GM20431 (cell line): Measurements from ENCODE around the gene DENND1A.

ENCODE experiments used
- in situ Hi-C: fragments of 300-500 bp; cut with MseI, MboI; formaldehyde crosslinking; loops from one replicate; pipeline ENCODE4 v1.15.0; 2020; ENCODE audit warnings: low sequenced_read_pairs; ENCODE audit not compliant: unreplicated experiment

DENND1A gene

GRCh38 chr9:123376218-123377071 is 553.5 kb downstream of the DENND1A start:
- in situ Hi-C loops = no loop called here

GRCh38 chr9:123375469-123376132 is 554.3 kb downstream of the DENND1A start:
- in situ Hi-C loops = no loop called here

- in situ Hi-C loops = no loop called here
These were observed 556.0 kb downstream of the DENND1A start for GRCh38 chr9:123373946-123374345.

GRCh38 chr9:123373447-123373923 is 556.4 kb downstream of the DENND1A start:
- in situ Hi-C loops = no loop called here

- in situ Hi-C loops = no loop called here
These were observed 557.0 kb downstream of the DENND1A start for GRCh38 chr9:123372766-123373446.

GRCh38 chr9:123371805-123372590 is 557.9 kb downstream of the DENND1A start:
- in situ Hi-C loops = no loop called here

GRCh38 chr9:123371228-123371584 is 558.7 kb downstream of the DENND1A start:
- in situ Hi-C loops = no loop called here

- in situ Hi-C loops = no loop called here
These were observed 559.2 kb downstream of the DENND1A start for GRCh38 chr9:123370526-123371227.

GRCh38 chr9:123370108-123370507 is 559.8 kb downstream of the DENND1A start:
- in situ Hi-C loops = no loop called here

GRCh38 chr9:123369296-123369695 is 560.6 kb downstream of the DENND1A start:
- in situ Hi-C loops = no loop called here

GRCh38 chr9:123368536-123369153 is 561.3 kb downstream of the DENND1A start:
- in situ Hi-C loops = no loop called here

- in situ Hi-C loops = no loop called here
These were observed 561.9 kb downstream of the DENND1A start for GRCh38 chr9:123368023-123368422.

- in situ Hi-C loops = no loop called here
These were observed 563.9 kb downstream of the DENND1A start for GRCh38 chr9:123365881-123366528.

GRCh38 chr9:123365287-123365880 is 564.5 kb downstream of the DENND1A start:
- in situ Hi-C loops = no loop called here

- in situ Hi-C loops = no loop called here
These were observed 565.6 kb downstream of the DENND1A start for GRCh38 chr9:123364241-123364824.

- in situ Hi-C loops = no loop called here
These were observed 567.1 kb downstream of the DENND1A start for GRCh38 chr9:123362856-123363255.

GRCh38 chr9:123361731-123362510 is 568.0 kb downstream of the DENND1A start:
- in situ Hi-C loops = no loop called here
